Measurements from ENCODE around the gene RPL38. TPM values are rescaled to one million over a fixed set of nuclear protein-coding genes. Genes with fewer than 3 reads are reported as not detected.

The RPL38 gene
- total and polyA plus RNA-seq, 2 experiments from 2014 or later, result 176 to 986 TPM

- DNase-seq, result peak; percentile 36
- H3K9ac ChIP-seq, result peak overlapping the region; percentile 75
- WGBS, 2 experiments (ENCODE audit: low coverage in 1 of 2, low lambda C conversion rate in 2 of 2, missing lambda C conversion rate in 2 of 2), result 72% methylated on average over 14 of the region's 14 CpGs
Observed at GRCh38 chr17:74211141-74211911, 7.8 kb downstream of the RPL38 start.

GRCh38 chr17:74211912-74212208 is 8.4 kb downstream of the RPL38 start:
- peaks cover 16% of the 10 kb centered on the region for H4K20me1 ChIP-seq (ENCODE audit: insufficient read depth)
- TF ChIP-seq EZH2 (IDR thresholded peaks at IDR 0.05; ENCODE audit: insufficient read depth, poor library complexity, severe bottlenecking) (no peak), EZH2phosphoT487 (IDR thresholded peaks at IDR 0.05; ENCODE audit: insufficient read depth, low read depth) (no peak)
- peaks cover 49% of the 10 kb centered on the region for H3F3A ChIP-seq (ENCODE audit: insufficient read depth)
- H3K9me3 ChIP-seq (ENCODE audit: low read depth), result no peaks in the 10 kb centered on the region
- in situ Hi-C loops (cut with MboI), result no loop called here
- peaks cover 26% of the 10 kb centered on the region for H3K4me1 ChIP-seq (ENCODE audit: insufficient read depth)
- 33 to 37% methylated on average over 8 of the region's 8 CpGs for WGBS, 2 experiments (ENCODE audit: low coverage in 1 of 2, low lambda C conversion rate in 2 of 2, missing lambda C conversion rate in 2 of 2)
- H3K27ac ChIP-seq, result no peak overlapping the region
- peaks cover 22% of the 10 kb centered on the region for H3K79me2 ChIP-seq (ENCODE audit: insufficient read depth)
- no peaks in the 10 kb centered on the region for H3K9me2 ChIP-seq (ENCODE audit: insufficient read depth)
- peak overlapping the region; percentile 92 for H3K4me2 ChIP-seq (ENCODE audit: unreplicated experiment)
- H2AFZ ChIP-seq, result peak overlapping the region; percentile 90
- peak overlapping the region; percentile 75 for H3K9ac ChIP-seq
- peaks cover 27% of the 10 kb centered on the region for H3K36me3 ChIP-seq (ENCODE audit: low read depth)
- peak overlapping the region; percentile 86 for H3K4me3 ChIP-seq
- no peaks in the 10 kb centered on the region for H3K27me3 ChIP-seq (replicated peaks; ENCODE audit: insufficient read depth)
- peak; percentile 29 for DNase-seq

More at GRCh38 chr17:74211141-74211911, 7.8 kb downstream of the RPL38 start:
- peaks cover 52% of the 10 kb centered on the region for H3F3A ChIP-seq (ENCODE audit: insufficient read depth)
- H3K9me2 ChIP-seq (ENCODE audit: insufficient read depth), result no peaks in the 10 kb centered on the region
- H3K9me3 ChIP-seq (ENCODE audit: low read depth), result no peaks in the 10 kb centered on the region
- no peaks in the 10 kb centered on the region for H3K27me3 ChIP-seq (replicated peaks; ENCODE audit: insufficient read depth)
- H3K4me2 ChIP-seq (ENCODE audit: unreplicated experiment), result peak overlapping the region; percentile 92
- in situ Hi-C loops (cut with MboI), result no loop called here
- peak overlapping the region; percentile 86; the same call in 1 of the 2 replicates for H3K4me3 ChIP-seq
- H3K4me1 ChIP-seq (ENCODE audit: insufficient read depth), result peaks cover 26% of the 10 kb centered on the region
- peaks cover 28% of the 10 kb centered on the region for H3K79me2 ChIP-seq (ENCODE audit: insufficient read depth)
- H2AFZ ChIP-seq, result no peak overlapping the region
- peaks cover 16% of the 10 kb centered on the region for H4K20me1 ChIP-seq (ENCODE audit: insufficient read depth)
- H3K36me3 ChIP-seq (ENCODE audit: low read depth), result peaks cover 29% of the 10 kb centered on the region
- TF ChIP-seq EZH2 (IDR thresholded peaks at IDR 0.05; ENCODE audit: insufficient read depth, poor library complexity, severe bottlenecking) (no peak), EZH2phosphoT487 (IDR thresholded peaks at IDR 0.05; ENCODE audit: insufficient read depth, low read depth) (no peak)
- H3K27ac ChIP-seq, result no peak overlapping the region; the same call in 1 of the 2 replicates

GRCh38 chr17:74212209-74212912 is 8.9 kb downstream of the RPL38 start:
- H2AFZ ChIP-seq, result peak overlapping the region; percentile 90
- peak overlapping the region; percentile 86 for H3K4me3 ChIP-seq
- in situ Hi-C loops (cut with MboI), result no loop called here
- no peaks in the 10 kb centered on the region for H3K9me2 ChIP-seq (ENCODE audit: insufficient read depth)
- H3K79me2 ChIP-seq (ENCODE audit: insufficient read depth), result peaks cover 17% of the 10 kb centered on the region
- no peaks in the 10 kb centered on the region for H3K9me3 ChIP-seq (ENCODE audit: low read depth)
- TF ChIP-seq EZH2 (IDR thresholded peaks at IDR 0.05; ENCODE audit: insufficient read depth, poor library complexity, severe bottlenecking) (no peak), EZH2phosphoT487 (IDR thresholded peaks at IDR 0.05; ENCODE audit: insufficient read depth, low read depth) (no peak)
- H3K4me1 ChIP-seq (ENCODE audit: insufficient read depth), result peaks cover 26% of the 10 kb centered on the region
- peak overlapping the region; percentile 55 for H3K27ac ChIP-seq
- peak overlapping the region; percentile 92 for H3K4me2 ChIP-seq (ENCODE audit: unreplicated experiment)
- 1 to 2% methylated on average over 48 of the region's 48 CpGs for WGBS, 2 experiments (ENCODE audit: low coverage in 1 of 2, low lambda C conversion rate in 2 of 2, missing lambda C conversion rate in 2 of 2)
- H3K36me3 ChIP-seq (ENCODE audit: low read depth), result peaks cover 27% of the 10 kb centered on the region
- H3K27me3 ChIP-seq (replicated peaks; ENCODE audit: insufficient read depth), result no peaks in the 10 kb centered on the region
- peaks cover 16% of the 10 kb centered on the region for H4K20me1 ChIP-seq (ENCODE audit: insufficient read depth)
- peak overlapping the region; percentile 75 for H3K9ac ChIP-seq
- H3F3A ChIP-seq (ENCODE audit: insufficient read depth), result peaks cover 44% of the 10 kb centered on the region
- DNase-seq, result peak; percentile 63

GRCh38 chr17:74212913-74213791 is 9.7 kb downstream of the RPL38 start, which contains the start of gene TTYH2:
TSS of gene TTYH2 (plus strand) at chr17:74213571. CDS start at chr17:74213588, 17 bp downstream.
- peaks cover 21% of the 10 kb centered on the region for H3K36me3 ChIP-seq (ENCODE audit: low read depth)
- peak within 1 kb of the TSS; percentile 92 for H3K4me2 ChIP-seq (ENCODE audit: unreplicated experiment)
- peaks cover 36% of the 10 kb centered on the region for H3F3A ChIP-seq (ENCODE audit: insufficient read depth)
- H3K27ac ChIP-seq, result peak within 1 kb of the TSS; percentile 55
- H3K9me3 ChIP-seq (ENCODE audit: low read depth), result no peaks in the 10 kb centered on the region
- DNase-seq, result peak; percentile 95
- H3K4me3 ChIP-seq, result peak within 1 kb of the TSS; percentile 86
- peaks cover 9% of the 10 kb centered on the region; the same call in 1 of the 2 replicates for H4K20me1 ChIP-seq (ENCODE audit: insufficient read depth)
- 1% methylated on average over 25 to 45 of the region's 62 CpGs for WGBS, 2 experiments (ENCODE audit: low coverage in 1 of 2, low lambda C conversion rate in 2 of 2, missing lambda C conversion rate in 2 of 2)
- H2AFZ ChIP-seq, result peak within 1 kb of the TSS; percentile 90
- H3K79me2 ChIP-seq (ENCODE audit: insufficient read depth), result peaks cover 9% of the 10 kb centered on the region; the same call in 1 of the 2 replicates
- no peak for TF ChIP-seq EZH2 (IDR thresholded peaks at IDR 0.05; ENCODE audit: insufficient read depth, poor library complexity, severe bottlenecking)
- no peak for TF ChIP-seq EZH2phosphoT487 (IDR thresholded peaks at IDR 0.05; ENCODE audit: insufficient read depth, low read depth)
- peak within 1 kb of the TSS; percentile 75 for H3K9ac ChIP-seq
- H3K9me2 ChIP-seq (ENCODE audit: insufficient read depth), result no peaks in the 10 kb centered on the region
- in situ Hi-C loops (cut with MboI), result no loop called here
- H3K4me1 ChIP-seq (ENCODE audit: insufficient read depth), result peaks cover 26% of the 10 kb centered on the region
- no peaks in the 10 kb centered on the region for H3K27me3 ChIP-seq (replicated peaks; ENCODE audit: insufficient read depth)
